K562 (cell line): ENCODE results near the gene NTRK1. TPM values are rescaled to one million over a fixed set of nuclear protein-coding genes. Genes with fewer than 3 reads are reported as not detected.

ENCODE experiments used
- ARID1B ChIP-seq: fragments of 450-650 bp; IDR thresholded peaks from 2 replicates; pipeline ENCODE4 v1.6.1; 2016; ENCODE audit warnings: antibody characterized with exemption, mild to moderate bottlenecking, inconsistent platforms
- EGR1 ChIP-seq: fragments of 450-650 bp; conservative IDR thresholded peaks from 2 replicates; pipeline ENCODE4 v1.6.1; 2017; ENCODE audit warnings: mild to moderate bottlenecking
- HDAC1 ChIP-seq, 2 experiments: fragments of 450-650 bp; IDR thresholded peaks; 2 replicates each; pipeline ENCODE4 v1.6.1; 2016 to 2017; ENCODE audit warnings: inconsistent platforms in 1 of 2, mild to moderate bottlenecking in 1 of 2, moderate library complexity in 1 of 2
- MAZ ChIP-seq, 2 experiments: fragments of 450-650 bp in 1 of 2; sonication (generic) in 1 of 2; formaldehyde crosslinking; IDR thresholded peaks in 1 of 2; conservative IDR thresholded peaks in 1 of 2; 2 replicates each; pipeline versions ENCODE4 v1.4.0 to v1.5.0; 2020; ENCODE audit warnings: mild to moderate bottlenecking in 1 of 2, missing genetic modification reagents in 1 of 2
- NFRKB ChIP-seq: fragments of 450-650 bp; IDR thresholded peaks from 2 replicates; pipeline ENCODE4 v1.6.1; 2016; ENCODE audit warnings: low read depth
- PHF20 ChIP-seq: fragments of 450-650 bp; IDR thresholded peaks from 2 replicates; pipeline ENCODE4 v1.6.1; 2018; ENCODE audit not compliant: partially characterized antibody
- POLR2AphosphoS5 ChIP-seq: IDR thresholded peaks from 2 replicates; pipeline ENCODE4 v1.6.1; 2011; ENCODE audit warnings: mild to moderate bottlenecking, low read depth, low read length, moderate library complexity; ENCODE audit not compliant: control insufficient read depth, insufficient read depth
- POLR2G ChIP-seq: fragments of 200-400 bp; formaldehyde crosslinking; IDR thresholded peaks from 2 replicates; pipeline ENCODE4 v1.6.1; 2017; ENCODE audit warnings: low read depth, mild to moderate bottlenecking, antibody characterized with exemption, low read length, moderate library complexity
- SLC30A9 ChIP-seq: fragments of 250-450 bp; sonication (Bioruptor Pico); IDR thresholded peaks from 2 replicates; pipeline ENCODE4 v1.8.0; 2022; ENCODE audit warnings: mild to moderate bottlenecking, moderate library complexity
- XRCC5 ChIP-seq: fragments of 200-400 bp; formaldehyde crosslinking; IDR thresholded peaks from 2 replicates; pipeline ENCODE4 v1.6.1; 2017; ENCODE audit warnings: low read depth, mild to moderate bottlenecking, low read length
- ZNF224 ChIP-seq: sonication (generic); formaldehyde crosslinking; IDR thresholded peaks from 2 replicates; pipeline ENCODE4 v1.8.0; 2022; ENCODE audit warnings: mild to moderate bottlenecking, missing genetic modification reagents
- polyA plus RNA-seq, 8 experiments: library from polyadenylated mRNA; depleted of rRNA in 4 of 8; stranded (reverse) in 5 of 8; unstranded in 3 of 8; fragments of >200 nt; fragmentation: Nextera tagmentation in 2 of 8; fragmentation: Illumina TruSeq in 1 of 8; extraction: Ambion mirVana in 2 of 8; extraction: Trizol in 1 of 8; gene quantifications; 2 replicates each; pipeline versions ENCODE4 v1.2.1 to v1.2.3, GENCODE V29; 2011 to 2014; ENCODE audit warnings: inconsistent platforms in 1 of 8, missing spikeins in 1 of 8
- total RNA-seq, 7 experiments: library from RNA; depleted of rRNA in 6 of 7; stranded (reverse); fragments of >200 nt in 6 of 7; fragmentation: Illumina TruSeq in 2 of 7; extraction: Trizol in 2 of 7; gene quantifications; 2 replicates each; pipeline versions ENCODE4 v1.2.1 to v1.2.3, GENCODE V29; 2011 to 2021; ENCODE audit warnings: low replicate concordance in 1 of 7
- TF ChIP-seq, protein P1 (sequence below): fragments of 450-650 bp; IDR thresholded peaks from 2 replicates; pipeline ENCODE4 v1.6.1; 2018; ENCODE audit not compliant: partially characterized antibody
- TF ChIP-seq, protein P2 (sequence below), 3 experiments: IDR thresholded peaks in 2 of 3; conservative IDR thresholded peaks in 1 of 3; 2 replicates each; pipeline ENCODE4 v1.5.1; 2011 to 2012; ENCODE audit warnings: low read length in 3 of 3, mild to moderate bottlenecking in 3 of 3, control low read depth in 2 of 3, improper control_type of control experiment in 1 of 3, inconsistent platforms in 1 of 3, low read depth in 1 of 3, mixed read lengths in 1 of 3, moderate library complexity in 1 of 3; ENCODE audit not compliant: insufficient read depth in 2 of 3
- TF ChIP-seq, protein P3 (sequence below): fragments of 450-650 bp; formaldehyde crosslinking; IDR thresholded peaks from 2 replicates; pipeline ENCODE4 v1.4.0; 2022; ENCODE audit warnings: missing genetic modification characterization
- TF ChIP-seq, protein P4 (sequence below), 2 experiments: fragments of 450-650 bp; IDR thresholded peaks; 2 replicates each; pipeline ENCODE4 v1.6.1; 2016

NTRK1 gene
- total and polyA plus RNA-seq, 9 of the 15 experiments (the other 6 are each of a cell fraction or from before 2014, with no cell fraction given) = 0.46 to 30.0 (median 7.9) TPM

DNA sequence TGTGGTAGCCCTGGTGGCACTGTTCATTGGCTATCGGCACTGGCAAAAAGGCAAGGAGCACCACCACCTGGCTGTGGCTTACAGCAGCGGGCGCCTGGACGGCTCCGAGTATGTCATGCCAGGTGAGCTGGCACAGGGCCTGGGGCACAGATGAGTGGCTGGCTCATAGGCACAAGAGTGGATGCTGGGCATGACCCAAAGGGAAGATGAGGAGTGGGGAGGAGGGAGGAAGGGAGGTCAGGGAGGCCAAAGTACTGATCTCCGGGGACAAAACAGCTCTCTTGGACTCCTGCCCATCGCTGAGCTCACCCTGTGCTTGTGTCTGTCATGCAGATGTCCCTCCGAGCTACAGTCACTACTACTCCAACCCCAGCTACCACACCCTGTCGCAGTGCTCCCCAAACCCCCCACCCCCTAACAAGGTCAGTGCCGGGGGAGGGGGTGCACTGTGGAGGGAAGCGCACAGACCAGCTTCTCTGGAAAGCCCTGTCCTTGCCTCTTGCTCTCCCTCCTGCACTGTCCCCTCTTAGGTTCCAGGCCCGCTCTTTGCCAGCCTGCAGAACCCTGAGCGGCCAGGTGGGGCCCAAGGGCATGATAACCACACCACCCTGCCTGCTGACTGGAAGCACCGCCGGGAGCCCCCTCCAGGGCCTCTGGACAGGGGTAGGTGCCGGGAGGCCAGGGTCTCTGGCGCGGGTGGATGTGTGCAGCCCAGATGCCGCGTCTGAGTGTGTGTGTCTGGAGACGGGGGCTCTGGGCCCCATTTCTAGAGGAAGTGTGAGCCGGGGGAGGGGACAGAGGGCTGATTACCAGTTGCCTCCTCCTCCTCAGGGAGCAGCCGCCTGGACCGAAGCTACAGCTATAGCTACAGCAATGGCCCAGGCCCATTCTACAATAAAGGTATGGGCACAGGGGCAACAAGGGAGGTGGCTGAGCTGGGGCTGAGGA lies 52.5 kb downstream of the NTRK1 start (continued):
- TF ChIP-seq, protein P1, sequence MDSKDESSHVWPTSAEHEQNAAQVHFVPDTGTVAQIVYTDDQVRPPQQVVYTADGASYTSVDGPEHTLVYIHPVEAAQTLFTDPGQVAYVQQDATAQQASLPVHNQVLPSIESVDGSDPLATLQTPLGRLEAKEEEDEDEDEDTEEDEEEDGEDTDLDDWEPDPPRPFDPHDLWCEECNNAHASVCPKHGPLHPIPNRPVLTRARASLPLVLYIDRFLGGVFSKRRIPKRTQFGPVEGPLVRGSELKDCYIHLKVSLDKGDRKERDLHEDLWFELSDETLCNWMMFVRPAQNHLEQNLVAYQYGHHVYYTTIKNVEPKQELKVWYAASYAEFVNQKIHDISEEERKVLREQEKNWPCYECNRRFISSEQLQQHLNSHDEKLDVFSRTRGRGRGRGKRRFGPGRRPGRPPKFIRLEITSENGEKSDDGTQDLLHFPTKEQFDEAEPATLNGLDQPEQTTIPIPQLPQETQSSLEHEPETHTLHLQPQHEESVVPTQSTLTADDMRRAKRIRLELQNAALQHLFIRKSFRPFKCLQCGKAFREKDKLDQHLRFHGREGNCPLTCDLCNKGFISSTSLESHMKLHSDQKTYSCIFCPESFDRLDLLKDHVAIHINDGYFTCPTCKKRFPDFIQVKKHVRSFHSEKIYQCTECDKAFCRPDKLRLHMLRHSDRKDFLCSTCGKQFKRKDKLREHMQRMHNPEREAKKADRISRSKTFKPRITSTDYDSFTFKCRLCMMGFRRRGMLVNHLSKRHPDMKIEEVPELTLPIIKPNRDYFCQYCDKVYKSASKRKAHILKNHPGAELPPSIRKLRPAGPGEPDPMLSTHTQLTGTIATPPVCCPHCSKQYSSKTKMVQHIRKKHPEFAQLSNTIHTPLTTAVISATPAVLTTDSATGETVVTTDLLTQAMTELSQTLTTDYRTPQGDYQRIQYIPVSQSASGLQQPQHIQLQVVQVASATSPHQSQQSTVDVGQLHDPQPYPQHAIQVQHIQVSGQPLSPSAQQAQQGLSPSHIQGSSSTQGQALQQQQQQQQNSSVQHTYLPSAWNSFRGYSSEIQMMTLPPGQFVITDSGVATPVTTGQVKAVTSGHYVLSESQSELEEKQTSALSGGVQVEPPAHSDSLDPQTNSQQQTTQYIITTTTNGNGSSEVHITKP = peak; percentile 12
- TF ChIP-seq ARID1B = peak; percentile 33; the same call in 1 of the 2 replicates
- 0 out of 2 replicates have a peak, but pooled peaks have one; percentile 7 for TF ChIP-seq EGR1
- TF ChIP-seq MAZ (CRISPR knock-in tag; conservative IDR thresholded peaks at IDR 0.05 in 1 of 2, IDR thresholded peaks at IDR 0.05 in 1 of 2) = 0 out of 4 replicates have a peak, but pooled peaks of 1 of the 2 experiments have one; percentile 69
- TF ChIP-seq PHF20 = no peak
- no peak for TF ChIP-seq SLC30A9 (CRISPR knock-in tag)
- peak; percentile 80 for TF ChIP-seq POLR2G
- TF ChIP-seq NFRKB = no peak
- TF ChIP-seq, protein P2, sequence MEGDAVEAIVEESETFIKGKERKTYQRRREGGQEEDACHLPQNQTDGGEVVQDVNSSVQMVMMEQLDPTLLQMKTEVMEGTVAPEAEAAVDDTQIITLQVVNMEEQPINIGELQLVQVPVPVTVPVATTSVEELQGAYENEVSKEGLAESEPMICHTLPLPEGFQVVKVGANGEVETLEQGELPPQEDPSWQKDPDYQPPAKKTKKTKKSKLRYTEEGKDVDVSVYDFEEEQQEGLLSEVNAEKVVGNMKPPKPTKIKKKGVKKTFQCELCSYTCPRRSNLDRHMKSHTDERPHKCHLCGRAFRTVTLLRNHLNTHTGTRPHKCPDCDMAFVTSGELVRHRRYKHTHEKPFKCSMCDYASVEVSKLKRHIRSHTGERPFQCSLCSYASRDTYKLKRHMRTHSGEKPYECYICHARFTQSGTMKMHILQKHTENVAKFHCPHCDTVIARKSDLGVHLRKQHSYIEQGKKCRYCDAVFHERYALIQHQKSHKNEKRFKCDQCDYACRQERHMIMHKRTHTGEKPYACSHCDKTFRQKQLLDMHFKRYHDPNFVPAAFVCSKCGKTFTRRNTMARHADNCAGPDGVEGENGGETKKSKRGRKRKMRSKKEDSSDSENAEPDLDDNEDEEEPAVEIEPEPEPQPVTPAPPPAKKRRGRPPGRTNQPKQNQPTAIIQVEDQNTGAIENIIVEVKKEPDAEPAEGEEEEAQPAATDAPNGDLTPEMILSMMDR (IDR thresholded peaks at IDR 0.05 in 2 of 3, conservative IDR thresholded peaks at IDR 0.05 in 1 of 3; ENCODE audit: insufficient read depth in 2 of 3, low read depth in 1 of 3, low read length in 3 of 3) = peak; percentile 13 to 32 (median 31); a peak in 1 of 6 replicates
- TF ChIP-seq ZNF224 (CRISPR knock-in tag) = peak; percentile 66; the same call in 1 of the 2 replicates
- TF ChIP-seq XRCC5 = no peak
- peak in 1 of 2 experiments; percentile 51; a peak in 2 of 4 replicates for TF ChIP-seq HDAC1 (IDR thresholded peaks at IDR 0.05)
- TF ChIP-seq POLR2AphosphoS5 = no peak
- TF ChIP-seq, protein P3, sequence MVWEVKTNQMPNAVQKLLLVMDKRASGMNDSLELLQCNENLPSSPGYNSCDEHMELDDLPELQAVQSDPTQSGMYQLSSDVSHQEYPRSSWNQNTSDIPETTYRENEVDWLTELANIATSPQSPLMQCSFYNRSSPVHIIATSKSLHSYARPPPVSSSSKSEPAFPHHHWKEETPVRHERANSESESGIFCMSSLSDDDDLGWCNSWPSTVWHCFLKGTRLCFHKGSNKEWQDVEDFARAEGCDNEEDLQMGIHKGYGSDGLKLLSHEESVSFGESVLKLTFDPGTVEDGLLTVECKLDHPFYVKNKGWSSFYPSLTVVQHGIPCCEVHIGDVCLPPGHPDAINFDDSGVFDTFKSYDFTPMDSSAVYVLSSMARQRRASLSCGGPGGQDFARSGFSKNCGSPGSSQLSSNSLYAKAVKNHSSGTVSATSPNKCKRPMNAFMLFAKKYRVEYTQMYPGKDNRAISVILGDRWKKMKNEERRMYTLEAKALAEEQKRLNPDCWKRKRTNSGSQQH (CRISPR knock-in tag) = no peak
- TF ChIP-seq, protein P4, sequence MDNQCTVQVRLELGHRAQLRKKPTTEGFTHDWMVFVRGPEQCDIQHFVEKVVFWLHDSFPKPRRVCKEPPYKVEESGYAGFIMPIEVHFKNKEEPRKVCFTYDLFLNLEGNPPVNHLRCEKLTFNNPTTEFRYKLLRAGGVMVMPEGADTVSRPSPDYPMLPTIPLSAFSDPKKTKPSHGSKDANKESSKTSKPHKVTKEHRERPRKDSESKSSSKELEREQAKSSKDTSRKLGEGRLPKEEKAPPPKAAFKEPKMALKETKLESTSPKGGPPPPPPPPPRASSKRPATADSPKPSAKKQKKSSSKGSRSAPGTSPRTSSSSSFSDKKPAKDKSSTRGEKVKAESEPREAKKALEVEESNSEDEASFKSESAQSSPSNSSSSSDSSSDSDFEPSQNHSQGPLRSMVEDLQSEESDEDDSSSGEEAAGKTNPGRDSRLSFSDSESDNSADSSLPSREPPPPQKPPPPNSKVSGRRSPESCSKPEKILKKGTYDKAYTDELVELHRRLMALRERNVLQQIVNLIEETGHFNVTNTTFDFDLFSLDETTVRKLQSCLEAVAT (IDR thresholded peaks at IDR 0.05) = no peak
